DMS153 (cell line): ENCODE data around the gene STN1.
"Not testable (repeated sequence)": the region's sequence is repeated elsewhere in the genome, so short reads cannot be mapped to it uniquely, and the experiment has no call there.

Source experiments
- DNase-seq: peaks from one replicate; lab custom pipeline; 2025; lab: John Stamatoyannopoulos, UW

Gene STN1

GRCh38 chr10:103861505-103861904 lies 56.5 kb downstream of the STN1 start:
- no peak for DNase-seq

- DNase-seq, result peak; percentile 57
Observed at GRCh38 chr10:103859161-103860086, 58.6 kb downstream of the STN1 start.

GRCh38 chr10:103858360-103858759 lies 59.6 kb downstream of the STN1 start:
- DNase-seq, result no peak

- DNase-seq, result no peak
Observed at GRCh38 chr10:103856797-103857170, 61.2 kb downstream of the STN1 start.

- no peak for DNase-seq
Observed at GRCh38 chr10:103855852-103856796, 61.9 kb downstream of the STN1 start.

GRCh38 chr10:103855424-103855823 lies 62.6 kb downstream of the STN1 start, which contains the start of gene SH3PXD2A:
SH3PXD2A (minus strand) TSS chr10:103855576; CDS start chr10:103855266, 310 bp downstream.
- DNase-seq, result no peak

GRCh38 chr10:103854686-103855391 lies 63.1 kb downstream of the STN1 start:
- DNase-seq, result no peak

GRCh38 chr10:103854265-103854685 lies 63.7 kb downstream of the STN1 start:
- DNase-seq, result no peak

GRCh38 chr10:103853428-103854264 lies 64.3 kb downstream of the STN1 start:
- no peak for DNase-seq

GRCh38 chr10:103852856-103853255 lies 65.1 kb downstream of the STN1 start:
- no peak for DNase-seq

- DNase-seq, result no peak
Observed at GRCh38 chr10:103852189-103852711, 65.7 kb downstream of the STN1 start.

GRCh38 chr10:103851261-103851660 lies 66.7 kb downstream of the STN1 start:
- DNase-seq, result no peak

- no peak for DNase-seq
Observed at GRCh38 chr10:103850572-103850895, 67.5 kb downstream of the STN1 start.

GRCh38 chr10:103849880-103850571 lies 68.0 kb downstream of the STN1 start:
- no peak for DNase-seq

- no peak for DNase-seq
Observed at GRCh38 chr10:103849212-103849877, 68.6 kb downstream of the STN1 start.

GRCh38 chr10:103847909-103848468 lies 70.0 kb downstream of the STN1 start:
- DNase-seq, result no peak

GRCh38 chr10:103847346-103847745 lies 70.6 kb downstream of the STN1 start:
- no peak for DNase-seq

- DNase-seq, result no peak
Observed at GRCh38 chr10:103845972-103846371, 72.0 kb downstream of the STN1 start.

- not testable (repeated sequence) for DNase-seq
Observed at GRCh38 chr10:103845346-103845745, 72.6 kb downstream of the STN1 start.
